Measurements from ENCODE around the gene MYCL. TPM values are rescaled to one million over a fixed set of nuclear protein-coding genes. Genes with fewer than 3 reads are reported as not detected.

The MYCL gene
- total RNA-seq, 1 donor from 2014 or later = 0.44 TPM

DNA sequence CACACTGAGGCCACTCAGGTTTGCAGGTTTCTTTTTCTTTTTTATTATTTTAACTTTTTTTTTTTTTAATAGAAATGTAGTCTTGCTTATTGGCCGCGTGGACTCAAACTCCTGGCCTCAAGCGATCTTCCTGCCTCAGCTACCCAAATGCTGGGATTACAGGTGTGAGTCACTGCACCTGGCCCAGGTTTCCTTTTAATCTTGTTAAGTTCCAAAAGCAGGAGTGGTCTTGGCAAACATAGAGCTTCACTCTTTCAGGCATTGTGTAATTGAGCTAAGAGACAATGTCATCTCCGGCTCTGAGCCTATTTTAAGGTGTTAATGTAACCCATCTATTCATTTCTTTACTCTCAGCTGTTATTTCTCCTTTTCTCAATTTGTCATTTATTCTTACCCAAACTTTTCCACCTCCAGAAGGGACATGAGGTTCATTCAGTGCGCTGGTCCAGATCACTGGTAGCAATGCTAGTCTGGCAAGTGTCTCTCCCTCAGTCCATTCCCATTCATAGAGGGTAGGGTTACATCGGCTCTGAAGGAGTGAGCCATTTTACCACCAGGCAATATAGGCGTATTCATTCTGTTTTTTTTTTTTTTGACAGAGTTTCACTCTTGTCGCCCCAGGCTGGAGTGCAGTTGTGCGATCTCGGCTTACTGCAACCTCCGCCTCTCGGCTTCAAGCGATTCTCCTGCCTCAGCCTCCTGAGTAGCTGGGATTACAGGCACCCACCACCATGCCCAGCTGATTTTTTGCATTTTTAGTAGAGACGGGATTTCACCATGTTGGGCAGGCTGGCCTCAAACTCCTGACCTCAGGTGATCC is 42.0 kb upstream of the MYCL start:
- H3K4me1 ChIP-seq = no peaks in the 10 kb centered on the region
- DNase-seq = no peak
- H3K27me3 ChIP-seq (ENCODE audit: low read depth) = peaks cover 25% of the 10 kb centered on the region
- TF ChIP-seq, protein P1, sequence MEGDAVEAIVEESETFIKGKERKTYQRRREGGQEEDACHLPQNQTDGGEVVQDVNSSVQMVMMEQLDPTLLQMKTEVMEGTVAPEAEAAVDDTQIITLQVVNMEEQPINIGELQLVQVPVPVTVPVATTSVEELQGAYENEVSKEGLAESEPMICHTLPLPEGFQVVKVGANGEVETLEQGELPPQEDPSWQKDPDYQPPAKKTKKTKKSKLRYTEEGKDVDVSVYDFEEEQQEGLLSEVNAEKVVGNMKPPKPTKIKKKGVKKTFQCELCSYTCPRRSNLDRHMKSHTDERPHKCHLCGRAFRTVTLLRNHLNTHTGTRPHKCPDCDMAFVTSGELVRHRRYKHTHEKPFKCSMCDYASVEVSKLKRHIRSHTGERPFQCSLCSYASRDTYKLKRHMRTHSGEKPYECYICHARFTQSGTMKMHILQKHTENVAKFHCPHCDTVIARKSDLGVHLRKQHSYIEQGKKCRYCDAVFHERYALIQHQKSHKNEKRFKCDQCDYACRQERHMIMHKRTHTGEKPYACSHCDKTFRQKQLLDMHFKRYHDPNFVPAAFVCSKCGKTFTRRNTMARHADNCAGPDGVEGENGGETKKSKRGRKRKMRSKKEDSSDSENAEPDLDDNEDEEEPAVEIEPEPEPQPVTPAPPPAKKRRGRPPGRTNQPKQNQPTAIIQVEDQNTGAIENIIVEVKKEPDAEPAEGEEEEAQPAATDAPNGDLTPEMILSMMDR (IDR thresholded peaks at IDR 0.05; ENCODE audit: borderline replicate concordance) = no peak
- intact Hi-C loops (cut with micrococcal nuclease) = no loop called here
- H3K36me3 ChIP-seq = no peaks in the 10 kb centered on the region
- H3K9me3 ChIP-seq (replicated peaks) = no peaks in the 10 kb centered on the region
- H3K4me3 ChIP-seq = no peak overlapping the region
- H3K27ac ChIP-seq (replicated peaks) = no peak overlapping the region

DNA sequence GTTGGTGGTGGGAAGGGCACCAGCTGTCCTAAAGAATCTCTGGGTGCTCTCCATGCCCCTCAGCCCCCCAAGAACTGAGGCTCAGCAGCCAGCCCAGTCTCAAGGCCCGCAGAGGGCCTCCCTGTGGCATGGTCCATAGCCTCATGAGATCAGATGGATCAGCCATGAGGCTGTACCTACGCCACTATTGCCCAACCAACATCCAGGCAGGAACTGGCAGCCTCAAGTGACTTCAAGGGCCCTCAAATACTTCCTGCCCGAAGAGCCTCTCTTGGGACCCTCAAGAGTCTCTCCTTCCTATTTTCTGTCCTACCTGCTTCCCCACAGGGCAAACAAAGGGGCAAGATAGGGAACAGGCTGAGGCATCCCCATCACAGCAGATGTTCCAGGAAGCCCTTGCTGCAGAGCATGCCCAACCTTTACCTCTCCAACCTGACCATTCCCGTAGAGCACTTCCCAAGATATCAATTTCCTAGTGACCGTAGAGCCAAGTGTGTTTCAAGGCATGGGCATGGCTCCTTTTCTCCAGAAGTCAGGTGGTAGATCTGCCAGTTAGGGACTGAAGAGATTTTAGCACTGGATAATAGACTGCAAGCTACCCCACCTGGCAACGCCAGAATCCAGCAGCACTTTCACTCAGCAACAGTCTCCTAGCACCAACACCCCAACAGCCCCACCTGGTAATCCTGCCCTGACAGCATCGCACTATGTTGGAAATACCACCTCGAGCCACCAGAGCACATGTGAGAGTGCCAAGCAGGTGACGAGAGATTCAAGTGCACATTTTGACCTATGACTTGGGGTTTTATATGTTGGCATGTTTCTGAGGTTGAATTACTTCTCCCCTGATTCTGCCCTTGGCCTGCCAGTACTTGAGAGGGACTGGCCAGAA is 39.5 kb upstream of the MYCL start:
- H3K9me3 ChIP-seq (replicated peaks) = no peaks in the 10 kb centered on the region
- no peak for DNase-seq
- intact Hi-C loops (cut with micrococcal nuclease) = no loop called here
- TF ChIP-seq, protein P1 (IDR thresholded peaks at IDR 0.05; ENCODE audit: borderline replicate concordance) = no peak
- H3K4me1 ChIP-seq = no peaks in the 10 kb centered on the region
- no peak overlapping the region for H3K27ac ChIP-seq (replicated peaks)
- no peak overlapping the region for H3K4me3 ChIP-seq
- no peaks in the 10 kb centered on the region for H3K36me3 ChIP-seq
- peaks cover 25% of the 10 kb centered on the region for H3K27me3 ChIP-seq (ENCODE audit: low read depth)

DNA sequence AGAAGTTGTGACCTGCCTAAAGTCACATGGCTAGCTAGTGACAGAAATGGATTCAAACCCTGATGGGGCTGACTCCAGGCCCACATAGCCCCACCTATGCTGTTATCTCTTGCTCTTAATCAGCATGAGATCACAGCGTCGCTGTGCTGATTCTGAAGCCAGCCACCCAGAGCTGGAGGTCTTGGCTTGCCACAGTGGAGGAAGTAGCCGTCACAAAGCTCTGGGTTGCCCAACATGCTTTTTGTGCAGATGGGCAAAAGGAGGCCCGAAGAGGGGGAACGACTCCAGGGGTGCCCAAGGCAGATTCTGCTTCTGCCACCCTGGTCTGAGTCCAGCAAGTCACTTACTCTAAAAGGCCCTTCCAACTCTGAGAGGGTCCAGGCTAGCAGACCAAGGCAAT is 38.5 kb upstream of the MYCL start:
- no peak overlapping the region for H3K4me3 ChIP-seq
- peaks cover 28% of the 10 kb centered on the region for H3K27me3 ChIP-seq (ENCODE audit: low read depth)
- no peaks in the 10 kb centered on the region for H3K4me1 ChIP-seq
- peaks cover 4% of the 10 kb centered on the region for H3K9me3 ChIP-seq (replicated peaks)
- peak; percentile 31 for DNase-seq
- H3K27ac ChIP-seq (replicated peaks) = no peak overlapping the region
- intact Hi-C loops (cut with micrococcal nuclease) = no loop called here
- H3K36me3 ChIP-seq = no peaks in the 10 kb centered on the region
- TF ChIP-seq, protein P1 (IDR thresholded peaks at IDR 0.05; ENCODE audit: borderline replicate concordance) = no peak

DNA sequence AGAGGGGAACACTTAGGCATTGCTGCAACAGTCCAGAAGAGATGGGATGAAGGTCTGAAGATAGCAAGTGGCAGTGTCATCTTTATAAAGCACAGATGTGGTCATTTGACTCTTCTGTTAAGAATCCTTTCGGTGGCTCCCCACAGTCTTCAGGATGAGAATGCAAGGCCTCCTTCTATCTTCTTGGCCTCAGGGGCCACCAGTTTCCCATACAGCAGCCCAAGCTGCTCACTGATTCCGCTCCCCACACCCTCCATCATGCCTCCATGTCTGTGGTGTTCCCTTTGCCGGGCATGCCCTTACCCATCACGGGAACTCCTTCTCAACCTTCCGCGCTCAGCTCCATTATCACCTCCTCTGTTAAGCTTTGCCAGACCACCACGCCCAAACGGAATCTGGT is 37.1 kb upstream of the MYCL start:
- TF ChIP-seq, protein P1 (IDR thresholded peaks at IDR 0.05; ENCODE audit: borderline replicate concordance) = no peak
- Histone ChIP-seq H3K27me3 (ENCODE audit: low read depth) (peaks cover 21% of the 10 kb centered on the region), H3K27ac (replicated peaks) (no peak overlapping the region), H3K4me1 (no peaks in the 10 kb centered on the region), H3K9me3 (replicated peaks) (peaks cover 4% of the 10 kb centered on the region), H3K36me3 (no peaks in the 10 kb centered on the region), H3K4me3 (no peak overlapping the region)
- no peak for DNase-seq
- intact Hi-C loops (cut with micrococcal nuclease) = no loop called here

DNA sequence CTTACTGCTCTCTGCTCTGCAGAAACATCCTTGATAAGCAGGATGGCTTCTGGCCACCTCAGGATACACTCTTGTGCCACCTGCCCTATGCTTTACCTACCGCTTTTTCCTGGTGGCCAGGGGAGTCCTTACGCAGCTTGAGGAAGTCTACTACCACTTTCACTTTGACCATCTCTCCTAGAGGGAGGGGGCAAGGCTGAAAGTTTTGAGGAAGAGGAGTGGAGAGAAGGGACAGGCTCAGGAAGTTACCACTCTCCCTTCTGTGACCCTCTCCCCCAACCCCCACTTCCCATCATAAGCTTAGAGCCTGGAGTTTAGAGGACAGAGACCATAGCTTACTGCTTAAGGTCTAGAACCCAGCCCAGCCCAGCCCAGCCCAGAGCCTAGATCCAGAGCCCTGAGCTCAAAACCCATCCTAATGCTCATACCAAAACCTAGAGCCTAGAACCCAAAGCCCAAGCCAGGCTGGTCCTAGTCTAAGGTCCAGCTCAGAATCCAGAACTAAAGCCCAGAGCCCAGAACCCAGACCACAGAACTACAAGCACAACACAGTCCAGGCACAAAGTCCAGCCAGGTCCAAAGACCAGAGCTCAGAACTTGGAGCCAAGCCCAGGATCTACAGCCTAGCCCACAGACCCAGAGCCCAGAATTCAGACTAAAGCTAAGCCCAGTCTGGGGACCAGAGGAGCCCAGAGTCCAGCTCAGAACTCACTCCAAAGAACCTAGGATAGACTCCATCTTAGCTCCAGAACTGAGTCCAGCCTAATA is 35.2 kb upstream of the MYCL start:
- Histone ChIP-seq H3K4me3 (no peak overlapping the region), H3K9me3 (replicated peaks) (peaks cover 4% of the 10 kb centered on the region), H3K4me1 (no peaks in the 10 kb centered on the region), H3K27ac (replicated peaks) (no peak overlapping the region), H3K27me3 (ENCODE audit: low read depth) (peaks cover 15% of the 10 kb centered on the region), H3K36me3 (no peaks in the 10 kb centered on the region)
- intact Hi-C loops (cut with micrococcal nuclease) = no loop called here
- TF ChIP-seq, protein P1 (IDR thresholded peaks at IDR 0.05; ENCODE audit: borderline replicate concordance) = no peak
- DNase-seq = no peak
